D341Med (cell line): ENCODE results near the gene CEP83.

Experiments used
- DNase-seq: peaks from one replicate; pipeline ENCODE4 v3.0.0; 2012; ENCODE audit warnings: low spot score

Gene CEP83

DNA sequence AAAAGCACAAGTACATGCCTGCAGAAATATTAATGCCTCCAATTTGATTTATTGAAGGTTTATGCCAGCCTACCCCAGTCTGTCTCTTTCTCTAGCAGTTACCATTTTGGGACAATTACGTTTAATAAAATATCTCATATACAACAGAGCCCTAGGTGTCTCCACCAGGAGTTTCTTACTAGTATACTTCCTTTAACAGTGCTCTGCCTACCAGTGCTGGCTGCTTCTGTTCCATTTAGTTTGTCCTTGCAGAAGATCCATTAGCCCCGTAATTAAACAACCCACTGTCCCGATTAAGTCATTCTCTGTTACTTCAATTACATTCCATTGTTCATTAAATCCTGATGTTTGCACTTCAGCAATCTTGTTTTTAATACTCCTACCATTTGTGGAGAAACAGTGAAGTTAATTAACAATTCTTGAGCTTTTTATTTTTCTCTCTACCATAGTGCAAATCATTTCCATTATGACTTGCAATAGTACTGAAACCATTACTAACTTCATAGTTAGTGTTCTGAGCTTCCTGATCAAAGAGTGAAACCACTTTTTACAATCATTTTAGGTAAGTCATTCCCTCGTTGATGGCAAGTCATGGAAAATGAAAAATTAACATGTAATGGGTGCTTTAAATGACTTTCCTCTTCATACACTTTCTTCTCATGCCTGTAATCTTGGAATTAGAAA lies 190.2 kb downstream of the CEP83 start:
- DNase-seq: no peak

DNA sequence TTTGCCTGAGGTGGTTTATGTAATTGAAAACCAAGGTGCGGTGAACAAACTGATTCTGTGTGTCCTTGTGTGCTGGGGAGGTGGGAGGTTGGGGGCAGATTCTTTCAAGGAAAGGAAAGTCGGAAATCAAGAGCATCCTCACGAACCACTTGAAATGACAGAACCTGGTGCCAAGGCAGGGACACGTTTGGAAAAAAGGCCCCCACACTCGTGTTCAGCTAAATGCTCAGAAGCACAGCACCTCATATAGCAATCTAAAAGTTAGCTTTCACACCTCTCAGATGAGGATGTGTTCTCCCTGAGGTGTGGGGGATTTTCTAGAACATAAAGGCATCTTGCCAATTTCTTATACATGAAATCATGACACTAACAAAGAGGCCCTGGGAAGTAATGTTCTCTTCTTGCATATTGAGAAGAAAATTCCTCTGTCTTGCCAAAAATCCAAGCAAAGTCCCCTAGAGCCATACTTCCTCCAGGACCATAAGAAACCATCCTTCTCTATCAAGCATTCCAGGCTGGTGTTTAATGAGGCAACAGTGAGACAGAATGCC lies 191.7 kb downstream of the CEP83 start:
- no peak for DNase-seq

DNA sequence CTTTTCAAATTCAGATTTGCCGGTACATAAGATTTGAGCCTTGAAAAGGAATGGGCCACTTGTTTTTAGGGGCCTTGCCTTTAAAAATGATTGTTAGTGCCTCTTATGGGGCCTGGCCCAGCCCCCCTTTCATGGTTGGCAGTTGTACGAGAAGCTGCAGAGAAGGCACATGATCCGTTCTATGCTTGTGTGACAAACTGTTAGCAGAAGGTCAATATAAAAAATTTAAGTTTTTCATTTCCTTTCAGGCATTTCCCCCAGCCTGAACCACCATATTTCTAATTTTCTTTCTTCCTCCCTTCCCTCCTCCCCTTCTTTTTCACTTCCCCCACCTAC lies 192.2 kb downstream of the CEP83 start:
- DNase-seq: no peak

DNA sequence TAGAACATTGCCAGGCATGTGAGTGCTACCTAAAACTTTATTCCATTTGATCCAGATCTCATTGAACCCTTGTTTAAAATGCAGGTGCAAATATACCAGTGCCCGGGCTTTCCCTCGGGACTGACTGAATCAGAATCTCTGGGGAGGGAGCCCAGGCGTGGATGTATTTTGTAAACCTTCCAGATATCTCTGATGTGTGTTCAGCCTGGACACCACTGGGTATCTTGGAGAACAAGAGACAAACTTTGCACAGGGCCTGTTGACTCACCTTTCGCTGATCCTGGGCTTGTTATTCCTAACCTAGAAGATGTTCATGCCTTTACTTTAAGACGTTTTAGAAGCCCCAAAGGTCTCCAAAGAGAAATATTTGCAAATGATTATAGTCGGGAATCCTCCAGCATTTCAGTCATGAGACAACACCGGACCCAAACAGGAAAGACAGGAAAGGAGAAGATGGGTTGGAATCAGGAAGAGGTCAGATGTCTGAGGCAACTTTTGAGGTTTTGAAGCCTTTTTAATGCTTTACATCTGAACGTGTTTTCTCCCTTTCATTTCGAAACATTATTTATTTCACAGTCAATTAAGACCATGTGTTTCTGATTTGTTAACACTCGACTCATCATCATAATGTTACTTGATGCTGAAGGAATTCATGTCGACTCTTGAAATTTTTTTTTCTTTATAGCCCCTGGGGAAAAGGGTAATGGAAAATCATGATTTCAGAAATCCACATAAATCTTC lies 192.7 kb downstream of the CEP83 start:
- no peak for DNase-seq

DNA sequence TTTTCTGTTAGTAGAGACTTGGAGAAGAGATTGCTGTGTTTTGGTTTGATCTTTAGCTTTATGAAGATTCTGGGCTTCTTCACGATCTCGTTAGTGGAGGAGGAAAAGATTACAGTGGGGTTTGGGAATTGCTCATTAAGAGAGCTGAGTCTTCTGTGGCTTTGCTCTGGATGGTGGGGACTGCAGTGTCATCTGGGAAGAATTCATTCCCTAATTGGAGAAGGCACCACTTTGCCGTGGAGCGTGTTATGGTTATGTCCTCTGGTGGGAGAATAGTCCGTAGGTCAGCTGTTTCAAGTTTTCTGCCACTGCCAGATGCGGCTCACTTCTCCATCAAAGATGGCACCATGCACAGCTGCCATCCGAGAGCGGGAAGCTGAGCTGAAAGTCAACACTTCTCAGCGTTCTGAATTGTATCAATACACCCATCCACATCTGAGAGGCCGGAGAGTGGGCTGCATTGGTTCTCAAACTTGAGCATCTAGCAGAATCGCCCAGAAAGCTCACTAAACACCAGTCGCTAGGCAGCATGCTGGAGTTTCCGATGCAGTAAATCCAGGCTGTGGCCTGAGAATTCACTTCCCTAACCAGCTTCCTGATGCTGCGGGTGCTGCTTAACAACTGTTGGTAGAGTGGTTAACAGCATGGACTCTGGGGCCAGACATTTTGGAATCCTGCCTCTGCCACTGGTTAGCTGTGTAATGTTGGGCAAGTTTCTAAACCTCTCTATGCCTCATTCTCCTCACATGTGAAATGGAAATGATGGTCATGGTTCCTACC lies 193.5 kb downstream of the CEP83 start:
- no peak for DNase-seq

DNA sequence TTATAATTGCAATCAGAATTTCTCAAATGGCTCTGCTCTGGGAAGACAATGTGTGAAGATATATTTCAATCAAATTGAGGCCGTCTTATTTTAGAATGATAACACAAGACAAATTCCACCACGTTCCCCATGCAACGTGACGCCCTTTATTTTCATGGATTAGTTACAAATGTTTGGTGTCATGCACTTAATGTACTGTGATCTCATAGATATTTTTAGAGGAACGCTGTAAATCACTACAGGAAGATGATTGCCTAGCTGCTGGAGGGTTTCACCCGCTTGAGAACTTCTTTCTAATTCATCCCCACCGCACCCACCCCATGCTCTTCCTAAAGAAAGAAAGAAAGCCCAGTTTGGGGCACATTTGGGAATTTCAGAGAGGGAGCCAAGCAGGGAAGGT lies 194.1 kb downstream of the CEP83 start:
- no peak for DNase-seq

DNA sequence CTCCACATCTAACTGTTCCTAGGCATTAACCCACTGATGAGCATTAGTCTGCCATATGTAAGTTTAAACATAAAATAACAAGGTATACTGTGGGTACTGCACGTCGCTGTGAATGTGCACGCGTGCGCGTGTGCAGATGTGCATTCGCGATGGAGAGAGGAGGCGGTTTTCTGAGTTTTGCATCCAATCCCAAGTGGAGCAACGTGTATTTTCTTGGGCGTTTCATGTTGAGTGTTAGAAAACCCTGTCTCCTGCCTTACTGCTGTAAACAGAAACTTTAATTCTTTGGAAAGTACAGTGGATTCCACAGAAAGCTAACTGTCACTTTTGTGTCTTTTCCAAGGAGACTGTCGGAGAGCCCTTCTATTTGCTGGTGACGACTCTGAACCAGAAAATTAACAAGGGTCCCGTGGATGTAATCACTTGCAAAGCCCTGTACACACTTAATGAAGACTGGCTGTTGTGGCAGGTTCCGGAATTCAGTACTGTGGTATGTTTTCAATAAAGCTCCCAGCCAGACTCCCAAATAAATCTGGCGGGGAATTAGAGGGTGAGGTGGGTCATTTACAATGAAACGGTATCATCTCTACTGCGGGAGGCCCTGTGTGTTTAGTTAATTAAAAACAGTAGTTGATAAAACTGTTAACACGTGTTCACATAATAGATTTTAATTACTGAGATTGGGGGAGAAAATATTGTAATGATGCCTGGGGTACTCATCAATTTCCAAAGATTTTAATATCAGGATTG lies 194.8 kb downstream of the CEP83 start:
- DNase-seq: no peak

DNA sequence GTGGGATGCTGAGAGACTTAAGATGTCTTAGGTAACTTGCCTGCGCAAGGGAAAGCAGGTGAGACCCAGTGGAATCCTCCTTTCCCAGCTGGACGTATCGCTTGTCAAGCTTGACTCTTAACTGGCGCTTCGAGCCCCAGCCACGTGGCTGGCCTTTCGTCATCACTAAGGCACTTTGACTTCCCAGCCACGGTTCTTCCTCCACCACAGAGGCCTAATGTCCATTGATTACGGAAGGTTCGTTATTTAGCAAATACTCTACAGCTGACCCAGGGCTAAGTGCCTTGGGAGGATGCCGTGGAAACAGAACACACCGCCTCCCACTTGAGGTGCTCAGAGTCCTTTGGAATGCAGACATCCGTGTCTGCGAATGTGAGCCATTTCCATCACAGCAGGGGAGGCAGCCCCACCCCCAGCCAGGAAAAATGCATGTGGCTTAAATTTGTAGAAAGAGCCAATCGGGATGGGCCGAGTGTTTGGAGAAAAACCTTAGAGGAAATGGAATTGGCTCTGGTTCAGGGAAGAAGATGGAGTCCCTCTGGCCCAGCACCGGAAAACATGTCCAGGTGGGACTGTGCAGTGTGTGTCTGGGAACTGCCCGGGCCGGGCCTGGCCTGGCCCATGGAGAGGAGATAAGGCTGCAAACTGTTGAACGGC lies 195.6 kb downstream of the CEP83 start:
- no peak for DNase-seq

DNA sequence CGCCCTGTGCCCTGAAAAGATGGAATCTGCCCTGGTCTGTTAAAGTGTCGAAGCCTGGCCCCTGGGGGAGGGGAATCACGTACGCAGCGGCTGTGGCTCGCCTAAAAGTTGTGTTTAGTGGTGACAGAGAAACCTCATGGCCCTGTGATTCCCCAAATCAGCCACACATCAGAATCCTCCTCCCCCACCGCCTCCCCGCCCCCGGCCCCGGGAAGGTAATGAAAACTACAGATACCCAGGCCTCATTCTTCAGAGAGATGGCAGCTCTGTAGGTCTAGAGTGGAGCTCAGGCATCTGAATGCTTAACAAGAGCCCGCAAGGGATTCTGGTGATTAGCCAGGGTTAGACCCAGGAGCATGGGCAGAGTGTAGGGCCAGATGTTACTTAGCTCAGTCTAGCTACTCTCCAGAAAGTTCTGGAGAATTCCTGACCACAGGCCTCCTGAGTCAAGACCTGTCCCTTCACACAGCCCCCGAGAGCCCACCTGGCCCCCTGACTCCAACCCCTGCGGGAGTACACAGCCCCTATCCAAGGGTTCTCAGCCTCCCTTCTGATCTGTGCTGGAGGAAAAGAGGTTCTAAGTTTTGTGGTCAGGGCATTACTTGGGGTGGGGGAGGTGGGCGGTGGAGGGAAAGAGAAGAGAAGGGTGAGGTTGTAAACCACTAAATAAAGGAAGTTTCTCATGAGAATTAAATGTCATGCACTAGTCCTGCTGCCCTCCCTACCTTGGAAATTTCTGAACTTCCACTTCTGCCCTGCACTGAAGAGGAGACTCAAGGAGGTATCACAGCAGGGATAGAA lies 196.5 kb downstream of the CEP83 start:
- no peak for DNase-seq

DNA sequence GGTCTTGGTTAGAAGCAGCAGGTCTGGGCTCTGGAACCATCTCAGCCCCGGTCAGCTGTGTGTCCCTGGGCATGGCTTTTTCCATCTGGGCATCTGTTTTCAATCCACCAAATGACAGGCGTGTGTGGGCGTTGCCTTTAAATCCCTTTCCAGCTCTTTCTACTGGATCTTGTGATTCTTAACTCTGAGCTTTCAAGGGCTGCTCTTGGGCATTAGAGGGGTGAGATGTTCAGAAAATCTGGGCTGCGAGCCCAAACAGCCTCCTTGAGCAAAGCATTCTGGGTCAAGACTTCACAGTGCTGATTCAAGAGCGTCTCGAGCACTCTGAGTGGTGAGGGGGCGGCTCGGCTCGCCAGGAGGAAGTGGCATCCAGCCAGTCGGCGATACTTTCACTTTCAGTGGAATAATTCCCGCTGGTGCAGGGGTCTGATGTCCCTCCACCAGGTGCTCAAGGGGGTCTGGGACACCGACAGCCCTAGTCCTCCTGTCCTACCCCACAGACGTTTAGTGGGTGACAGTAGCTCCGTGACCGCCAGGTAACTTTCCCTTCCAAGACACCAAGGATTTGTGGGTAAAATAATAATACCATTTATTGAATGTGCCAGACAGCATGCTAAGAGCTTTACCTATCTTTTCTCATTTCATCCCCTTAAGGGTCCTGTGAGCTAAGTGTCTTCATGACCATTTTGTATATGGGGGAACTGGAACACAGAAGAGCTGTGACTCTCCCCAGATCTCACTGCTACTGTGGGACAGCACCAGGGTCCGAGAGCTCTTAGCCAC lies 197.2 kb downstream of the CEP83 start:
- peak; percentile 44 for DNase-seq

DNA sequence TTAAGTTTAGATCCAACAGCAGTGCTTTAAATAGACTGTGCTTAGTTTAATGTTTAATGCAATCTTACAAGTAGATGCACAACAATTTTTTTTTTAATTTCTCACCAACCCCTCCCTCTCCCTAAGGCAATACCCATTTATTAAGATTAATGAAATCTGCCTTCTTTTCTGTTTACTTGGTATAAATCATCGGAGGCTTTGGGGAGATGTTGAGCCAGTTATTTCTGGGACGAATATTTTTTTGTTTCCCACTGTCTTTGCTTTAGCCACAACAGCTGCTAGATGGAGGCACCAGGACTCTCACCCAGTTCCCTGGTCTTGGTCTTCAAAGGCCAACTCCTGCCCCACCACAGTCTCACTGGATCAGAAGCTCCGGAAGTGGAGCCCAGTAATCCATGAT lies 197.9 kb downstream of the CEP83 start:
- DNase-seq: no peak

DNA sequence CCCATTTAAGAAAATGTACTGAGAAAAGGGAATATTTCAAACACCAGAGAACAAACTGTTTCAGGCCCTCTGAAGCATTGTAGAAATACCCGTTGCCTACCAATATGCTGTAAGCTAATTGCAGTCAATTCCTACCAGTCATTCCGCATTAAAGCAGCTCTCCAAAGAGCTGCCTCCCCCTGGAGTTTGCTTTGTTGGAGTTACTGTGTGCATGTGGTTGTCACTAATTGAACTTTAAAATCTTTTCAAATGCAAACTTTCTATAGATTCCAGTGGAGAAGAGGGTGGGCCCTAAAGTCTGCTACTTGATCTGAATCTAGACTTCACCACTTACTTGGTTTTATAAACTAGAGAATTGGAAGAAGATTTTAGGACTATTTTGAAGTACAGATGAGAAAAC lies 198.5 kb downstream of the CEP83 start:
- DNase-seq: no peak

DNA sequence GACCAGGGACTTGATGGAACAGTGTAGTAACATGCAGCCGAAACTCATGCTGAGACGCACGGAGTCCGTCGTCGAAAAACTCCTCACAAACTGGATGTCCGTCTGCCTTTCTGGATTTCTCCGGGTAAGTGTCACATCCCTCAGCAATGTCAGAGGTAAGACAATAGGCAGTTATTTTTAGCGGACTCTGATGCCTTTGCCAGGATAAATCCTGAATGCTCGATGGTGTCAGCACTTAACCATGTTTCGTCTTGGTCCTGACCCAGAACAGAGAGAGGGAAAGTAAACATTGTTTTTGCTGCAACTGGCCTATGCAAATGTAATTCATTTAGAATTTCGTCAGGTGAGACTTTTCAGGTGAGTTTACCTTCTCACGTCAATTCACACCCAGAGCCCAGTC lies 198.9 kb downstream of the CEP83 start:
- DNase-seq: no peak

DNA sequence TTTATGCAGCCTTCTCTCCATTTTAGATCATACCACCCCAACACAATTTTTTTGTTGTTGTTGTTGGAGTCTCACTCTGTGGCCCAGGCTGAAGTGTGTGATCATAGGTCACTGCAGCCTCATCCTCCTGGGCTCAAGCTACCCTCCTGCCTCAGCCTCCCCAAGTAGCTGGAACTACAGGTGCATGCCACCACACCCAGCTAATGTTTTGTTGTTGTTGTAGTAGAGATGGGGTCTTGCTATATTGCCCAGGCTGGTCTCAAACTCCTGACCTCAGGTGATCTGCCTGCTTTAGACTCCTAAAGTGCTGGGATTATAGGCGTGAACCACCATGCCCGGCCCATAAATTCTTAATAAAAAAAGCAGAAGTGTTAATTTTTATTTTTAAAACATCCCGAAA lies 199.7 kb downstream of the CEP83 start:
- no peak for DNase-seq

DNA sequence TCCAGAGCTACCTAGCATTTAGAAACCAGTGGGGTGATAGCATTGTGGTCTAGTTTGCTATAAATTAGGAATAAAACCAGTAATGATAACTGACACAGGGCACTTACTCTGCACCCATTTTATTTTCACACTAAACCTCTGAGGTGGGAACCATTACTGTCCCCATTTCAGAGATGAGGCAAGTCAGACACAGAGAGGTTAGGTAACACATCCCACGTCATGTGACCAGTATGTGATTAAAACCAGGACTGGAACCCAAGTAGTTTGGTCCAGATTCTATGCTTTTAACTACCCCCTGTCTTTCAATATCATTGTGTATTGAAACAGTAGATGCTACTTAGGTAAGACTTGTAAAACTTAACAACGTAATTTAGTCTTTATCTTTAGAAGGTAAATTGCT lies 201.1 kb downstream of the CEP83 start:
- no peak for DNase-seq
